ENCODE measurements around the gene CFAP97D2. TPM values are rescaled to one million over a fixed set of nuclear protein-coding genes. Genes with fewer than 3 reads are reported as not detected.

Gene CFAP97D2
- total and polyA plus RNA-seq, 12 donors: not detected

Small RNAs within 50 kb of the gene (microRNA-seq; reads per million reads assigned to microRNA genes)
- 0 reads per million in 2 donors for gene MIR548AR

Other genes starting within 250 kb of the CFAP97D2 start
- gene C13orf46, start 205.2 kb upstream of the CFAP97D2 start, total RNA-seq: under 1 TPM; 0.15 to 0.80 (median 0.23) TPM
- gene C13orf46, start 205.2 kb upstream of the CFAP97D2 start, polyA plus RNA-seq: under 1 TPM; 0.09 to 0.37 TPM
- 10 to 100 TPM in 7 of 10 donors, 1 to 10 TPM in 3; 7.3 to 16.9 (median 10.6) TPM for gene RASA3, start 46.6 kb upstream of the CFAP97D2 start, total RNA-seq
- gene RASA3, start 46.6 kb upstream of the CFAP97D2 start, polyA plus RNA-seq: 1 to 10 TPM; 6.8 to 7.3 TPM
- gene CDC16, start 55.6 kb downstream of the CFAP97D2 start, total RNA-seq: 10 to 100 TPM; 27.8 to 37.6 (median 30.4) TPM
- 10 to 100 TPM; 29.4 to 76.6 TPM for gene CDC16, start 55.6 kb downstream of the CFAP97D2 start, polyA plus RNA-seq
- gene UPF3A, start 102.3 kb downstream of the CFAP97D2 start, total RNA-seq: 10 to 100 TPM; 16.6 to 29.2 (median 19.4) TPM
- 100 to 1,000 TPM in 1 of 2 donors, 10 to 100 TPM in 1; 26.8 to 105 TPM for gene UPF3A, start 102.3 kb downstream of the CFAP97D2 start, polyA plus RNA-seq
- 10 to 100 TPM in 6 of 10 donors, 1 to 10 TPM in 4; 8.6 to 17.4 (median 11.4) TPM for gene CHAMP1, start 135.2 kb downstream of the CFAP97D2 start, total RNA-seq
- gene CHAMP1, start 135.2 kb downstream of the CFAP97D2 start, polyA plus RNA-seq: 1 to 10 TPM; 3.0 to 4.2 TPM